ENCODE data around the gene ZNF846. TPM values are rescaled to one million over a fixed set of nuclear protein-coding genes. Genes with fewer than 3 reads are reported as not detected.
A peak's percentile ranks its signal among the peaks of the same experiment; 100 is the strongest.

Gene ZNF846
- 6.9 TPM for total RNA-seq
- long read RNA-seq, partial matches to known transcripts = 0 of 8 reads
- long read RNA-seq, other reads (novel, unspliced or antisense) = 6 of 8 reads

DNA sequence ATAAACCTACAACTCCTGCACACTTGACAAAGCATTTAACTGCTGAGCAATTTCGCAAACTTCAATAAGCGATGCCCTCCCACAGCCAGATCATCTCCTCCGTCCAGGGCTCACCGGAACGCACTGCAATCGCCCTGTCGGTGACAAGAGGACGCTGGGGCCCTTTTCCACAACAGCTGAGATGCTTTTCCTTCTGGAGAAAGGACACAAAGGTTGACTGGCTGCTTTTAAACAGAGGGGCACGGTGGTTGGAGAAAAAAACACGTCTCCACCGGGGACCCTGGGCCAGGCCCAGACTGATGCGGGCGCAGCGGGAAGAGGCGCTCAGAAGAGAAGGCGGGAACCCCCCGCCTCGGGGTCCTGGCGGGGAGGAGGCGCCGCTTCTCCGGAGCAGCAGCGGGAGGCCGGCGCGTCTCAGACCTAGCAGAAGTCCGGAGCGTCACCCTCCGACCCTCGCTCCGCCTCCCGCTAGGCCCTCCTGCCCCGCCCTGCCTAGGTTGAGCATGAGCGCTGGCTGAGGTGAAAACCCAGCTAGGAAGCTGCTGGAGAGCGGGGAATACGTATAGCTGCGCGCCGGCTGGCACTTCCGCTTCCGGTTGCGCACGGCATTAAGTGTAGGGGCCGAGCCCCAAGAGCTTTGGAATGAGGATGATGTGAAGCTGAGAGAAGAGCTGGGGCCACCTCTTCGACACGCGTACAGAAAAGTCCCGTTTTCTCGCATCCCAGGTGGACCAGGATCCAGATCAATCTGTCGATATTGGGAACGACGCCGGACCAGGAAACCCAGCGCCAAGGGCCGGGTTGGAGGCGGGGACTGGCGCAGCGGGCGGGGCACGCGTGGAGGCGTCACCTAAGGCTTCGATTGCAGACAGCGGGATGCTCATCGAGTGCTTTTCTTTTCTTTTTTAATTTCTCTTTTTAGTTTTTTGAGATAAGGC, at the start of gene ZNF846:
TSS of gene ZNF846 (minus strand) at position 564 of the 938 bp plus-strand sequence. CDS start 3,788 bp downstream, outside the sequence.
- intact Hi-C loops (cut with micrococcal nuclease) = no loop called here
- DNase-seq = peak; percentile 93
- Histone ChIP-seq H3K27me3 (ENCODE audit: low read depth) (no peaks in the 10 kb centered on the region), H3K27ac (replicated peaks) (peak within 1 kb of the TSS; percentile 94), H3K4me1 (peaks cover 21% of the 10 kb centered on the region), H3K9me3 (replicated peaks) (peaks cover 8% of the 10 kb centered on the region), H3K4me3 (peak within 1 kb of the TSS; percentile 83), H3K36me3 (peaks cover 13% of the 10 kb centered on the region)
- TF ChIP-seq, protein P1, sequence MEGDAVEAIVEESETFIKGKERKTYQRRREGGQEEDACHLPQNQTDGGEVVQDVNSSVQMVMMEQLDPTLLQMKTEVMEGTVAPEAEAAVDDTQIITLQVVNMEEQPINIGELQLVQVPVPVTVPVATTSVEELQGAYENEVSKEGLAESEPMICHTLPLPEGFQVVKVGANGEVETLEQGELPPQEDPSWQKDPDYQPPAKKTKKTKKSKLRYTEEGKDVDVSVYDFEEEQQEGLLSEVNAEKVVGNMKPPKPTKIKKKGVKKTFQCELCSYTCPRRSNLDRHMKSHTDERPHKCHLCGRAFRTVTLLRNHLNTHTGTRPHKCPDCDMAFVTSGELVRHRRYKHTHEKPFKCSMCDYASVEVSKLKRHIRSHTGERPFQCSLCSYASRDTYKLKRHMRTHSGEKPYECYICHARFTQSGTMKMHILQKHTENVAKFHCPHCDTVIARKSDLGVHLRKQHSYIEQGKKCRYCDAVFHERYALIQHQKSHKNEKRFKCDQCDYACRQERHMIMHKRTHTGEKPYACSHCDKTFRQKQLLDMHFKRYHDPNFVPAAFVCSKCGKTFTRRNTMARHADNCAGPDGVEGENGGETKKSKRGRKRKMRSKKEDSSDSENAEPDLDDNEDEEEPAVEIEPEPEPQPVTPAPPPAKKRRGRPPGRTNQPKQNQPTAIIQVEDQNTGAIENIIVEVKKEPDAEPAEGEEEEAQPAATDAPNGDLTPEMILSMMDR (IDR thresholded peaks at IDR 0.05; ENCODE audit: borderline replicate concordance) = no peak

GRCh38 chr19:9818175-9818733, 49.7 kb upstream of the ZNF846 start:
- peaks cover 25% of the 10 kb centered on the region for H3K36me3 ChIP-seq
- intact Hi-C loops (cut with micrococcal nuclease) = no loop called here
- H3K4me3 ChIP-seq = peak overlapping the region; percentile 98
- H3K9me3 ChIP-seq (replicated peaks) = no peaks in the 10 kb centered on the region
- DNase-seq = no peak
- no peaks in the 10 kb centered on the region for H3K27me3 ChIP-seq (ENCODE audit: low read depth)
- TF ChIP-seq, protein P1 (IDR thresholded peaks at IDR 0.05; ENCODE audit: borderline replicate concordance) = no peak
- peak overlapping the region; percentile 96 for H3K27ac ChIP-seq (replicated peaks)
- peaks cover 31% of the 10 kb centered on the region for H3K4me1 ChIP-seq

DNA sequence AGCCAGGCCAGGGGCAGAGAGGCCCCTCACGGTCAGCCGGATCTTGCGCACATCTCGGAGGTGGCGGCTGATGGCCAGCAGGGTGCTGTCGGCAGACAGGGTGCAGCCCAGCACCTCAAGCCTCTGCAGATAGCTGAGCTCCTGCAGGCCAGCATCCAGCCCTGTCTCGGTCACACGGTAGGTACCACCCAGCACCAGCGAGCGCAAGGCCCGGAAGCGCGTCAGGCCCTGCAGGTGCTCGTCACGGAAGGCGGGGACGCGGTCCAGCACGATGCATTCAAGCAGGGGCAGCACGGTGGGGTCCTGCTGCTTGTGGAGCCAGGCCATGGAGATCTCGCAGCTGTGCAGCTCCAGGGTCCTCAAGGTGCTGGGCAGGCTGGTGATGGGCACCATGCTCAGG, 42.6 kb upstream of the ZNF846 start:
- Histone ChIP-seq H3K4me3 (no peak overlapping the region), H3K9me3 (replicated peaks) (no peaks in the 10 kb centered on the region), H3K27me3 (ENCODE audit: low read depth) (no peaks in the 10 kb centered on the region), H3K4me1 (no peaks in the 10 kb centered on the region), H3K36me3 (peaks cover 75% of the 10 kb centered on the region), H3K27ac (replicated peaks) (no peak overlapping the region)
- TF ChIP-seq, protein P1 (IDR thresholded peaks at IDR 0.05; ENCODE audit: borderline replicate concordance) = no peak
- no peak for DNase-seq
- intact Hi-C loops (cut with micrococcal nuclease) = no loop called here

- Histone ChIP-seq H3K4me1 (no peaks in the 10 kb centered on the region), H3K36me3 (peaks cover 63% of the 10 kb centered on the region), H3K27me3 (ENCODE audit: low read depth) (no peaks in the 10 kb centered on the region), H3K4me3 (no peak overlapping the region), H3K9me3 (replicated peaks) (no peaks in the 10 kb centered on the region), H3K27ac (replicated peaks) (no peak overlapping the region)
- intact Hi-C loops (cut with micrococcal nuclease) = no loop called here
- TF ChIP-seq, protein P1 (IDR thresholded peaks at IDR 0.05; ENCODE audit: borderline replicate concordance) = no peak
- DNase-seq = no peak
Observed at GRCh38 chr19:9808855-9809824, 40.6 kb upstream of the ZNF846 start.

DNA sequence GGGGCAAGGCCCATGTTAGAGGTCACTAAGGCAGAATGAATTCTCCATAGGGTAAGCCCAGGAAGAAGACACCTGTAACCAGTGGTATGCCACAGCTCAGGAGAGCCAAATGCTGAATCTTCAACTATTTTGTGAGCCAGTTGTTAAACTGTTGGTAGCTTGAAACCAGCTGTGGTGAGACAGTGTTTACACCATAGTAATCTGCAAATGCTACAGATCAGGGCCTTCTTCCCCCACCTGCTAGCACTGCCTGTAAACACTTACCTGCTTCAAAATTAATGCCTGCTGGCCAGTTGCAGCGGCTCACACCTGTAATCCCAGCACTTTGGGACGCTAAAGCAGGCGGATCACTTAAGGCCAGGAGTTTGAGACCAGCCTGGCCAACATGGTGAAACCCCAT, 38.3 kb upstream of the ZNF846 start:
- H3K27ac ChIP-seq (replicated peaks) = no peak overlapping the region
- TF ChIP-seq, protein P1 (IDR thresholded peaks at IDR 0.05; ENCODE audit: borderline replicate concordance) = no peak
- H3K36me3 ChIP-seq = peaks cover 52% of the 10 kb centered on the region
- DNase-seq = no peak
- H3K4me3 ChIP-seq = no peak overlapping the region
- H3K9me3 ChIP-seq (replicated peaks) = no peaks in the 10 kb centered on the region
- H3K27me3 ChIP-seq (ENCODE audit: low read depth) = no peaks in the 10 kb centered on the region
- H3K4me1 ChIP-seq = no peaks in the 10 kb centered on the region
- intact Hi-C loops (cut with micrococcal nuclease) = no loop called here

All from left ventricle myocardium inferior (tissue), 1 donor.